ENCODE data around the gene SMAD5. TPM values are rescaled to one million over a fixed set of nuclear protein-coding genes. Genes with fewer than 3 reads are reported as not detected.

SMAD5 gene
- total RNA-seq, 1 donor from 2014 or later, result 30.4 TPM

GRCh38 chr5:136200130-136200529 lies 67.5 kb downstream of the SMAD5 start:
- CTCF ChIA-PET, result no interaction called here
- H3K4me3 Mint-ChIP-seq, result no peak overlapping the region
- DNase-seq, result no peak
- intact Hi-C loops (cut with micrococcal nuclease), result no loop called here
- H3K9me3 Mint-ChIP-seq, result no peaks in the 10 kb centered on the region
- H3K4me1 Mint-ChIP-seq, result no peaks in the 10 kb centered on the region
- no peak for ATAC-seq (ENCODE audit: low read depth)
- no peaks in the 10 kb centered on the region for H3K36me3 Mint-ChIP-seq (ENCODE audit: low read depth)
- no peak for TF ChIP-seq CTCF (IDR thresholded peaks at IDR 0.05)
- no peak overlapping the region for H3K27ac Mint-ChIP-seq
- POLR2A ChIA-PET, result no interaction called here
- H3K27me3 Mint-ChIP-seq, result peaks cover 24% of the 10 kb centered on the region

- POLR2A ChIA-PET, result no interaction called here
- no peaks in the 10 kb centered on the region for H3K4me1 Mint-ChIP-seq
- TF ChIP-seq CTCF (IDR thresholded peaks at IDR 0.05), result no peak
- no peaks in the 10 kb centered on the region for H3K9me3 Mint-ChIP-seq
- H3K4me3 Mint-ChIP-seq, result no peak overlapping the region
- H3K27me3 Mint-ChIP-seq, result peaks cover 19% of the 10 kb centered on the region
- no peak for DNase-seq
- no peak for ATAC-seq (ENCODE audit: low read depth)
- CTCF ChIA-PET, result no interaction called here
- H3K27ac Mint-ChIP-seq, result no peak overlapping the region
- no peaks in the 10 kb centered on the region for H3K36me3 Mint-ChIP-seq (ENCODE audit: low read depth)
- intact Hi-C loops (cut with micrococcal nuclease), result no loop called here
Observed at GRCh38 chr5:136200761-136201160, 68.1 kb downstream of the SMAD5 start.

GRCh38 chr5:136201870-136202269 lies 69.2 kb downstream of the SMAD5 start:
- Mint-ChIP-seq H3K4me3 (no peak overlapping the region), H3K9me3 (no peaks in the 10 kb centered on the region), H3K36me3 (ENCODE audit: low read depth) (no peaks in the 10 kb centered on the region), H3K4me1 (no peaks in the 10 kb centered on the region), H3K27ac (no peak overlapping the region), H3K27me3 (peaks cover 14% of the 10 kb centered on the region)
- POLR2A ChIA-PET, result no interaction called here
- CTCF ChIA-PET, result no interaction called here
- ATAC-seq (ENCODE audit: low read depth) (no peak), DNase-seq (no peak)
- no peak for TF ChIP-seq CTCF (IDR thresholded peaks at IDR 0.05)
- intact Hi-C loops (cut with micrococcal nuclease), result no loop called here

- H3K4me3 Mint-ChIP-seq, result no peak overlapping the region
- ATAC-seq (ENCODE audit: low read depth) (no peak), DNase-seq (no peak)
- H3K27me3 Mint-ChIP-seq, result peaks cover 14% of the 10 kb centered on the region
- H3K36me3 Mint-ChIP-seq (ENCODE audit: low read depth), result no peaks in the 10 kb centered on the region
- no peaks in the 10 kb centered on the region for H3K9me3 Mint-ChIP-seq
- intact Hi-C loops (cut with micrococcal nuclease), result no loop called here
- no peaks in the 10 kb centered on the region for H3K4me1 Mint-ChIP-seq
- ChIA-PET POLR2A (no interaction called here), CTCF (no interaction called here)
- no peak overlapping the region for H3K27ac Mint-ChIP-seq
- no peak for TF ChIP-seq CTCF (IDR thresholded peaks at IDR 0.05)
Observed at GRCh38 chr5:136202469-136203205, 70.0 kb downstream of the SMAD5 start.

- ChIA-PET POLR2A (no interaction called here), CTCF (no interaction called here)
- peaks cover 14% of the 10 kb centered on the region for H3K27me3 Mint-ChIP-seq
- no peak overlapping the region for H3K27ac Mint-ChIP-seq
- H3K4me3 Mint-ChIP-seq, result no peak overlapping the region
- H3K9me3 Mint-ChIP-seq, result no peaks in the 10 kb centered on the region
- TF ChIP-seq CTCF (IDR thresholded peaks at IDR 0.05), result no peak
- H3K4me1 Mint-ChIP-seq, result no peaks in the 10 kb centered on the region
- intact Hi-C loops (cut with micrococcal nuclease), result no loop called here
- ATAC-seq (ENCODE audit: low read depth) (no peak), DNase-seq (no peak)
- no peaks in the 10 kb centered on the region for H3K36me3 Mint-ChIP-seq (ENCODE audit: low read depth)
Observed at GRCh38 chr5:136203303-136203922, 70.8 kb downstream of the SMAD5 start.

Measured in activated B cell treated with CpG ODN at 0.5 μM for 24 hours (primary cell).